Stimulated activated CD4-positive, alpha-beta T cell treated with anti-CD3 and anti-CD28 coated beads, Interleukin-12 subunit alpha, Interleukin-12 subunit beta, amount 100 ng/mL, for 24 hours (primary cell): ENCODE measurements around the gene MARCKSL1.
"Not testable (repeated sequence)": the region's sequence is repeated elsewhere in the genome, so short reads cannot be mapped to it uniquely, and the experiment has no call there.

Experiments
- DNase-seq, 2 experiments: peaks; one replicate each; pipeline ENCODE4 v3.0.0-alpha.2; 2020; ENCODE audit warnings: low read depth in 2 of 2

The MARCKSL1 gene

GRCh38 chr1:32333251-32333963 is 2.6 kb downstream of the MARCKSL1 start:
- no peak for DNase-seq

- DNase-seq = no peak
These were observed 3.5 kb downstream of the MARCKSL1 start for GRCh38 chr1:32332290-32333079.

GRCh38 chr1:32331549-32331948 is 4.5 kb downstream of the MARCKSL1 start:
- no peak for DNase-seq

- DNase-seq = no peak
These were observed 5.4 kb downstream of the MARCKSL1 start for GRCh38 chr1:32330558-32331151.

GRCh38 chr1:32329931-32330466 is 6.0 kb downstream of the MARCKSL1 start:
- DNase-seq = no peak

GRCh38 chr1:32327204-32327603 is 8.8 kb downstream of the MARCKSL1 start:
- DNase-seq = no peak

GRCh38 chr1:32321712-32322291 is 14.2 kb downstream of the MARCKSL1 start:
- no peak for DNase-seq

- DNase-seq = no peak
These were observed 17.7 kb downstream of the MARCKSL1 start for GRCh38 chr1:32318127-32318869.

- no peak for DNase-seq
These were observed 19.1 kb downstream of the MARCKSL1 start for GRCh38 chr1:32316903-32317277.

- DNase-seq = no peak
These were observed 24.2 kb downstream of the MARCKSL1 start for GRCh38 chr1:32311709-32312393.

GRCh38 chr1:32309960-32310359 is 26.1 kb downstream of the MARCKSL1 start:
- no peak for DNase-seq

GRCh38 chr1:32307324-32307723 is 28.7 kb downstream of the MARCKSL1 start:
- no peak for DNase-seq

- no peak for DNase-seq
These were observed 30.7 kb downstream of the MARCKSL1 start for GRCh38 chr1:32305310-32305709.

- no peak for DNase-seq
These were observed 31.9 kb downstream of the MARCKSL1 start for GRCh38 chr1:32303997-32304622.

- no peak for DNase-seq
These were observed 32.7 kb downstream of the MARCKSL1 start for GRCh38 chr1:32303358-32303757.

- DNase-seq = no peak
These were observed 36.7 kb downstream of the MARCKSL1 start for GRCh38 chr1:32299327-32299726.

GRCh38 chr1:32298211-32298610 is 37.8 kb downstream of the MARCKSL1 start:
- DNase-seq = not testable (repeated sequence)

- peak; percentile 95 to 96 for DNase-seq
These were observed 44.1 kb downstream of the MARCKSL1 start, which contains the start of gene HDAC1 for GRCh38 chr1:32291708-32292538. Gene HDAC1 (plus strand): TSS chr1:32292083. CDS start chr1:32292170, 87 bp downstream.

- DNase-seq = no peak
These were observed 44.8 kb downstream of the MARCKSL1 start for GRCh38 chr1:32291145-32291707.
